IMR-90 (cell line): ENCODE data around the gene ZNF775. TPM values are rescaled to one million over a fixed set of nuclear protein-coding genes. Genes with fewer than 3 reads are reported as not detected.

Experiments
- ATAC-seq: fragments of 200-7000 bp; cut with Tn5 transposase; 2 replicates; pipeline ENCODE4 v1.9.1; 2020; ENCODE audit warnings: low read depth, mild to moderate bottlenecking, moderate library complexity
- BruUV-seq: library from RNA; stranded (reverse); fragments of 400-500 nt; replicated peaks from 2 replicates; lab custom pipeline; 2021; lab: Mats Ljungman, UMichigan
- CTCF ChIA-PET: fragments of 300-600 bp; formaldehyde crosslinking; extraction: SDS; loops from one replicate; lab custom pipeline; 2021; ENCODE audit warnings: antibody characterized with exemption; lab: Yijun Ruan, JAX
- POLR2A ChIA-PET: fragments of 300-600 bp; sonication (Branson Sonifier 250); formaldehyde crosslinking; loops from one replicate; lab custom pipeline; 2022; ENCODE audit warnings: antibody characterized with exemption; ENCODE audit not compliant: unreplicated experiment; lab: Charles Lee
- DNase-seq: peaks from one replicate; pipeline ENCODE4 v3.0.0; 2013
- H2AFZ ChIP-seq: replicated peaks from 2 replicates; pipeline ENCODE3; 2013; ENCODE audit warnings: low read length, mild to moderate bottlenecking; ENCODE audit not compliant: poor library complexity
- H2AK5ac ChIP-seq: 2 replicates; pipeline ENCODE4 v1.6.1; 2013; ENCODE audit warnings: low read depth, low read length, inconsistent platforms
- H2AK9ac ChIP-seq: replicated peaks from 2 replicates; pipeline ENCODE3; 2013; ENCODE audit warnings: mild to moderate bottlenecking, low read depth, low read length, moderate library complexity; ENCODE audit not compliant: poor library complexity
- H2BK120ac ChIP-seq: 2 replicates; pipeline ENCODE4 v1.6.1; 2013; ENCODE audit warnings: low read depth, low read length, inconsistent platforms
- H2BK15ac ChIP-seq: 3 replicates; pipeline ENCODE4 v1.6.1; 2013; ENCODE audit warnings: low read depth, low read length, inconsistent platforms
- H2BK20ac ChIP-seq: 2 replicates; pipeline ENCODE4 v1.6.1; 2013; ENCODE audit warnings: low read depth, mild to moderate bottlenecking, inconsistent platforms, low read length, moderate library complexity
- H2BK5ac ChIP-seq: 2 replicates; pipeline ENCODE4 v1.6.1; 2013; ENCODE audit warnings: mild to moderate bottlenecking, low read depth, low read length, inconsistent platforms; ENCODE audit not compliant: poor library complexity, severe bottlenecking
- H3K14ac ChIP-seq: replicated peaks from 2 replicates; pipeline ENCODE4 v1.6.1; 2013; ENCODE audit warnings: low read depth, low read length, inconsistent platforms
- H3K18ac ChIP-seq: 2 replicates; pipeline ENCODE4 v1.6.1; 2013; ENCODE audit warnings: low read depth, low read length, control low read depth
- H3K23ac ChIP-seq: 2 replicates; pipeline ENCODE4 v1.6.1; 2013; ENCODE audit warnings: low read depth, low read length, inconsistent platforms
- H3K27ac ChIP-seq: 2 replicates; pipeline ENCODE4 v1.5.1; 2013; ENCODE audit warnings: mild to moderate bottlenecking, control low read depth, low read length; ENCODE audit not compliant: insufficient read depth
- H3K27me3 ChIP-seq: 2 replicates; pipeline ENCODE4 v1.6.1; 2013; ENCODE audit warnings: low read length; ENCODE audit not compliant: control insufficient read depth, insufficient read depth
- H3K36me3 ChIP-seq: 2 replicates; pipeline ENCODE4 v1.6.1; 2013; ENCODE audit warnings: low read length, mixed read lengths; ENCODE audit not compliant: control insufficient read depth, insufficient read depth
- H3K4ac ChIP-seq: 2 replicates; pipeline ENCODE4 v1.6.1; 2013; ENCODE audit warnings: low read depth, low read length, inconsistent platforms
- H3K4me1 ChIP-seq: 2 replicates; pipeline ENCODE4 v1.6.1; 2013; ENCODE audit warnings: low read length, mixed read lengths; ENCODE audit not compliant: control insufficient read depth, insufficient read depth
- H3K4me2 ChIP-seq: 2 replicates; pipeline ENCODE4 v1.6.1; 2013; ENCODE audit warnings: low read depth, mild to moderate bottlenecking, control low read depth, low read length, moderate library complexity
- H3K4me3 ChIP-seq: 2 replicates; pipeline ENCODE4 v1.5.1; 2013; ENCODE audit warnings: low read depth, mild to moderate bottlenecking, control low read depth, low read length, moderate library complexity; ENCODE audit not compliant: insufficient read depth
- H3K56ac ChIP-seq: 2 replicates; pipeline ENCODE4 v1.6.1; 2013; ENCODE audit warnings: low read length, inconsistent platforms; ENCODE audit not compliant: insufficient read depth; ENCODE audit errors: extremely low read depth
- H3K79me1 ChIP-seq, 2 experiments: 2 replicates each; pipeline ENCODE4 v1.6.1; 2013; ENCODE audit warnings: low read length in 2 of 2, inconsistent platforms in 1 of 2, low read depth in 1 of 2
- H3K9ac ChIP-seq: 2 replicates; pipeline ENCODE4 v1.6.1; 2013; ENCODE audit warnings: low read depth, low read length, control low read depth
- H3K9me1 ChIP-seq: 2 replicates; pipeline ENCODE4 v1.6.1; 2013; ENCODE audit warnings: low read length, inconsistent platforms; ENCODE audit not compliant: insufficient read depth
- H3K9me3 ChIP-seq: 2 replicates; pipeline ENCODE4 v1.6.1; 2013; ENCODE audit warnings: low read length; ENCODE audit not compliant: control insufficient read depth, insufficient read depth
- H4K20me1 ChIP-seq: 2 replicates; pipeline ENCODE4 v1.6.1; 2013; ENCODE audit warnings: low read length, inconsistent platforms; ENCODE audit not compliant: insufficient read depth
- H4K5ac ChIP-seq: 2 replicates; pipeline ENCODE4 v1.6.1; 2013; ENCODE audit warnings: mild to moderate bottlenecking, low read depth, low read length, control low read depth
- H4K8ac ChIP-seq, 2 experiments: 2 replicates each; pipeline ENCODE4 v1.6.1; 2013; ENCODE audit warnings: low read depth in 2 of 2, low read length in 2 of 2, control low read depth in 1 of 2, inconsistent platforms in 1 of 2
- H4K91ac ChIP-seq: 2 replicates; pipeline ENCODE4 v1.6.1; 2013; ENCODE audit warnings: low read depth, low read length, inconsistent platforms; ENCODE audit not compliant: insufficient read depth
- BHLHE40 ChIP-seq: fragments of 150-350 bp; IDR thresholded peaks from 2 replicates; pipeline ENCODE4 v1.6.1; 2016; ENCODE audit warnings: mild to moderate bottlenecking, low read depth, low read length
- CEBPB ChIP-seq: IDR thresholded peaks from 2 replicates; pipeline ENCODE4 v1.6.1; 2012; ENCODE audit warnings: low read depth, low read length, improper control_type of control experiment
- CHD1 ChIP-seq: IDR thresholded peaks from 2 replicates; pipeline ENCODE4 v1.6.1; 2012; ENCODE audit warnings: low read depth, low read length, improper control_type of control experiment
- FOS ChIP-seq: fragments of 150-350 bp; IDR thresholded peaks from 2 replicates; pipeline ENCODE4 v1.6.1; 2016; ENCODE audit warnings: low read depth, low read length
- MAFK ChIP-seq: IDR thresholded peaks from 2 replicates; pipeline ENCODE4 v1.6.1; 2012; ENCODE audit warnings: low read depth, low read length, improper control_type of control experiment
- MAZ ChIP-seq: IDR thresholded peaks from 2 replicates; pipeline ENCODE4 v1.6.1; 2012; ENCODE audit warnings: low read depth, mild to moderate bottlenecking, low read length, improper control_type of control experiment, moderate library complexity, borderline replicate concordance
- MXI1 ChIP-seq: IDR thresholded peaks from 2 replicates; pipeline ENCODE4 v1.6.1; 2012; ENCODE audit warnings: low read depth, mild to moderate bottlenecking, low read length, moderate library complexity, borderline replicate concordance
- NFE2L2 ChIP-seq: fragments of 150-350 bp; IDR thresholded peaks from 2 replicates; pipeline ENCODE4 v1.6.1; 2016; ENCODE audit warnings: low read depth, mild to moderate bottlenecking, low read length
- POLR2A ChIP-seq: IDR thresholded peaks from 2 replicates; pipeline ENCODE4 v1.6.1; 2012; ENCODE audit warnings: mild to moderate bottlenecking, low read depth, low read length
- RAD21 ChIP-seq: IDR thresholded peaks from 2 replicates; pipeline ENCODE4 v1.6.1; 2012; ENCODE audit warnings: low read length, improper control_type of control experiment
- RCOR1 ChIP-seq: IDR thresholded peaks from 2 replicates; pipeline ENCODE4 v1.6.1; 2012; ENCODE audit warnings: mild to moderate bottlenecking, low read length, improper control_type of control experiment; ENCODE audit not compliant: insufficient replicate concordance
- RFX5 ChIP-seq: IDR thresholded peaks from 2 replicates; pipeline ENCODE4 v1.8.0; 2012; ENCODE audit warnings: low read depth, mild to moderate bottlenecking, low read length, moderate library complexity
- SMC3 ChIP-seq: fragments of 150-350 bp; IDR thresholded peaks from 2 replicates; pipeline ENCODE4 v1.6.1; 2016; ENCODE audit warnings: low read depth, mild to moderate bottlenecking, antibody characterized with exemption, low read length, moderate library complexity
- WGBS, 2 experiments: methylation state at CpG; one replicate each; pipeline versions ENCODE4 v1.1.5 to v1.1.7; 2013; ENCODE audit warnings: missing lambda C conversion rate in 2 of 2; ENCODE audit not compliant: insufficient read length in 1 of 2; ENCODE audit errors: extremely low coverage in 2 of 2; 5-methylcytosine and 5-hydroxymethylcytosine counted together
- dilution Hi-C: fragments of 300-500 bp; cut with HindIII; formaldehyde crosslinking; loops from one replicate; pipeline ENCODE4 v1.14.3; 2018; ENCODE audit warnings: low sequenced_read_pairs; ENCODE audit not compliant: unreplicated experiment
- in situ Hi-C: fragments of 300-500 bp; cut with MboI; formaldehyde crosslinking; loops from 3 replicates; pipeline ENCODE4 v1.14.3; 2019; ENCODE audit warnings: low sequenced_read_pairs, inconsistent platforms, mixed read lengths
- intact Hi-C: fragments of 100-400 bp; cut with micrococcal nuclease; formaldehyde crosslinking; loops from 2 replicates; pipeline ENCODE4 v1.10.0; 2022
- polyA plus RNA-seq, 3 experiments: library from polyadenylated mRNA; depleted of rRNA; stranded (reverse); fragments of >200 nt; gene quantifications; 2 replicates each; pipeline ENCODE4 v1.2.3, GENCODE V29; 2012; ENCODE audit warnings: low replicate concordance in 1 of 3
- total RNA-seq: library from RNA; depleted of rRNA; stranded (reverse); fragments of >200 nt; gene quantifications from 2 replicates; pipeline ENCODE4 v1.2.3, GENCODE V29; 2012
- TF ChIP-seq, protein P1 (sequence below): fragments of 150-350 bp; IDR thresholded peaks from 2 replicates; pipeline ENCODE4 v1.6.1; 2017; ENCODE audit warnings: mild to moderate bottlenecking, antibody characterized with exemption, low read length, low read depth
- TF ChIP-seq, protein P2 (sequence below): conservative IDR thresholded peaks from 2 replicates; pipeline ENCODE4 v1.5.1; 2012; ENCODE audit warnings: mild to moderate bottlenecking, low read depth, low read length, improper control_type of control experiment
- TF ChIP-seq, protein P3 (sequence below): fragments of 150-350 bp; IDR thresholded peaks from 2 replicates; pipeline ENCODE4 v1.6.1; 2016; ENCODE audit warnings: low read depth, mild to moderate bottlenecking, low read length, moderate library complexity, borderline replicate concordance

Gene ZNF775
- total and polyA plus RNA-seq, 2 of the 4 experiments (the other 2 are of a cell fraction), result 1.4 to 2.6 TPM

DNA sequence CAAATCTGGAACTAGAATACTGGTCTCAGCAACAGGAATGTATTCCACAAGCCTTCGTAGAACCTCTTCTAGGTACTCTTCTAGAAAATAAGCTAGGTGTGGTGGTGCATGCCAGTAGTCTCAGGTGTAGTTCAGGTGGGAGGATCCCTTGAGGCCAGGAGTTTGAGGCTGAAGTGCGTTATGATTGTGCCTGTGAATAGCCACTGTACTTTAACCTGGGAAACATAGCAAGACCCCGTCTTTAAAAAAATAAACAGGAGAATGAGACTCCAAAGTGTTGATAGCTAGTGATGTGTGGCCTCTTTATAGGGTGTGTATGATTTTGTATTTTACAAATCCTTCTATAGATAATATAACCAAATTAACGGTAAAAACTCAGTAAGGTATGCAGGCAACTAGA, 1.5 kb upstream of the ZNF775 start:
- Histone ChIP-seq H2BK120ac (no peak overlapping the region), H2AFZ (no peak overlapping the region), H2BK15ac (no peak overlapping the region), H4K5ac (no peak overlapping the region), H3K27ac (no peak overlapping the region), H4K91ac (no peak overlapping the region), H3K4me1 (peaks cover 9% of the 10 kb centered on the region), H3K27me3 (no peaks in the 10 kb centered on the region), H2BK20ac (no peak overlapping the region), H3K9me3 (no peaks in the 10 kb centered on the region), H3K36me3 (peaks cover 18% of the 10 kb centered on the region), H3K9ac (no peak overlapping the region), H3K4me2 (no peak overlapping the region), H3K4me3 (no peak overlapping the region), H3K9me1 (peaks cover 14% of the 10 kb centered on the region; the same call in 1 of the 2 replicates), H4K20me1 (peaks cover 3% of the 10 kb centered on the region), H2AK9ac (no peak overlapping the region), H2AK5ac (no peak overlapping the region), H3K79me1 (peaks cover 32 to 52% of the 10 kb centered on the region in 2 experiments), H3K14ac (no peak overlapping the region), H3K4ac (no peak overlapping the region), H4K8ac (no peak overlapping the region), H3K18ac (no peak overlapping the region), H3K56ac (no peak overlapping the region), H3K23ac (no peak overlapping the region), H2BK5ac (no peak overlapping the region)
- TF ChIP-seq, protein P1, sequence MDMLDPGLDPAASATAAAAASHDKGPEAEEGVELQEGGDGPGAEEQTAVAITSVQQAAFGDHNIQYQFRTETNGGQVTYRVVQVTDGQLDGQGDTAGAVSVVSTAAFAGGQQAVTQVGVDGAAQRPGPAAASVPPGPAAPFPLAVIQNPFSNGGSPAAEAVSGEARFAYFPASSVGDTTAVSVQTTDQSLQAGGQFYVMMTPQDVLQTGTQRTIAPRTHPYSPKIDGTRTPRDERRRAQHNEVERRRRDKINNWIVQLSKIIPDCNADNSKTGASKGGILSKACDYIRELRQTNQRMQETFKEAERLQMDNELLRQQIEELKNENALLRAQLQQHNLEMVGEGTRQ, result no peak
- no peak for TF ChIP-seq BHLHE40
- TF ChIP-seq, protein P2, sequence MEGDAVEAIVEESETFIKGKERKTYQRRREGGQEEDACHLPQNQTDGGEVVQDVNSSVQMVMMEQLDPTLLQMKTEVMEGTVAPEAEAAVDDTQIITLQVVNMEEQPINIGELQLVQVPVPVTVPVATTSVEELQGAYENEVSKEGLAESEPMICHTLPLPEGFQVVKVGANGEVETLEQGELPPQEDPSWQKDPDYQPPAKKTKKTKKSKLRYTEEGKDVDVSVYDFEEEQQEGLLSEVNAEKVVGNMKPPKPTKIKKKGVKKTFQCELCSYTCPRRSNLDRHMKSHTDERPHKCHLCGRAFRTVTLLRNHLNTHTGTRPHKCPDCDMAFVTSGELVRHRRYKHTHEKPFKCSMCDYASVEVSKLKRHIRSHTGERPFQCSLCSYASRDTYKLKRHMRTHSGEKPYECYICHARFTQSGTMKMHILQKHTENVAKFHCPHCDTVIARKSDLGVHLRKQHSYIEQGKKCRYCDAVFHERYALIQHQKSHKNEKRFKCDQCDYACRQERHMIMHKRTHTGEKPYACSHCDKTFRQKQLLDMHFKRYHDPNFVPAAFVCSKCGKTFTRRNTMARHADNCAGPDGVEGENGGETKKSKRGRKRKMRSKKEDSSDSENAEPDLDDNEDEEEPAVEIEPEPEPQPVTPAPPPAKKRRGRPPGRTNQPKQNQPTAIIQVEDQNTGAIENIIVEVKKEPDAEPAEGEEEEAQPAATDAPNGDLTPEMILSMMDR, result no peak
- TF ChIP-seq RCOR1, result no peak
- no peak for TF ChIP-seq FOS
- TF ChIP-seq NFE2L2, result no peak
- TF ChIP-seq SMC3, result no peak
- TF ChIP-seq MXI1, result no peak
- TF ChIP-seq MAZ, result no peak
- TF ChIP-seq RAD21, result no peak
- TF ChIP-seq, protein P3, sequence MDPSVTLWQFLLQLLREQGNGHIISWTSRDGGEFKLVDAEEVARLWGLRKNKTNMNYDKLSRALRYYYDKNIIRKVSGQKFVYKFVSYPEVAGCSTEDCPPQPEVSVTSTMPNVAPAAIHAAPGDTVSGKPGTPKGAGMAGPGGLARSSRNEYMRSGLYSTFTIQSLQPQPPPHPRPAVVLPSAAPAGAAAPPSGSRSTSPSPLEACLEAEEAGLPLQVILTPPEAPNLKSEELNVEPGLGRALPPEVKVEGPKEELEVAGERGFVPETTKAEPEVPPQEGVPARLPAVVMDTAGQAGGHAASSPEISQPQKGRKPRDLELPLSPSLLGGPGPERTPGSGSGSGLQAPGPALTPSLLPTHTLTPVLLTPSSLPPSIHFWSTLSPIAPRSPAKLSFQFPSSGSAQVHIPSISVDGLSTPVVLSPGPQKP, result no peak
- no peak for TF ChIP-seq MAFK
- no peak for TF ChIP-seq CEBPB
- no peak for TF ChIP-seq POLR2A
- no peak for TF ChIP-seq RFX5
- no peak for TF ChIP-seq CHD1
- BruUV-seq, result no TSS peak
- ATAC-seq (no peak), DNase-seq (no peak)
- in situ Hi-C loops, result no loop called here
- CTCF ChIA-PET, result interaction anchor here (0.7 to 1.5 kb wide), 3 partner anchors 8 to 38 kb away, joined by 3 to 4 read pairs (median 3); no protein-coding TSS in a partner anchor
- intact Hi-C loops, result loop anchor here (2.0 kb wide), 1 partner anchor 43 kb away; no protein-coding TSS in a partner anchor
- no CpG with 5 or more reads among the region's 4 CpGs for WGBS, 2 experiments
- POLR2A ChIA-PET, result no interaction called here
- dilution Hi-C loops, result no loop called here
